H1 (cell line): ENCODE measurements around the gene LPP. TPM values are rescaled to one million over a fixed set of nuclear protein-coding genes. Genes with fewer than 3 reads are reported as not detected.

Experiments
- CTCF ChIA-PET: fragments of 300-600 bp; sonication (Branson Sonifier 250); formaldehyde crosslinking; loops from one replicate; lab custom pipeline; 2021; ENCODE audit not compliant: partially characterized antibody; lab: Charles Lee
- POLR2A ChIA-PET: fragments of 300-600 bp; sonication (Branson Sonifier 250); formaldehyde crosslinking; loops from one replicate; lab custom pipeline; 2021; ENCODE audit warnings: inconsistent platforms; ENCODE audit not compliant: partially characterized antibody; lab: Charles Lee
- DNase-seq, 2 experiments: peaks; one replicate each; pipeline versions ENCODE4 v3.0.0 to v3.0.0-alpha.2; 2010 to 2022; ENCODE audit warnings: low spot score in 2 of 2, low read depth in 1 of 2, mixed read lengths in 1 of 2
- FAIRE-seq: peaks from 2 replicates; lab custom pipeline; 2011; peaks lifted over from hg19 to GRCh38; lab: Jason Lieb, UNC
- H2AFZ ChIP-seq: 2 replicates; pipeline ENCODE4 v1.8.1; 2012; ENCODE audit warnings: low read length, inconsistent platforms
- H2AK5ac ChIP-seq: 2 replicates; pipeline ENCODE4 v1.6.1; 2013; ENCODE audit warnings: low read depth, low read length
- H2BK120ac ChIP-seq: replicated peaks from 2 replicates; pipeline ENCODE3; 2013; ENCODE audit warnings: low read depth, low read length, inconsistent platforms
- H2BK12ac ChIP-seq: 2 replicates; pipeline ENCODE4 v1.6.1; 2013; ENCODE audit warnings: low read depth, low read length
- H2BK15ac ChIP-seq: 2 replicates; pipeline ENCODE4 v1.6.1; 2013; ENCODE audit warnings: low read length
- H2BK20ac ChIP-seq: 2 replicates; pipeline ENCODE4 v1.6.1; 2013; ENCODE audit warnings: low read length
- H2BK5ac ChIP-seq: 2 replicates; pipeline ENCODE4 v1.6.1; 2013; ENCODE audit warnings: low read depth, low read length
- H3K14ac ChIP-seq: 2 replicates; pipeline ENCODE4 v1.6.1; 2013; ENCODE audit warnings: inconsistent platforms; ENCODE audit not compliant: insufficient read length
- H3K18ac ChIP-seq: 2 replicates; pipeline ENCODE4 v1.6.1; 2013; ENCODE audit warnings: low read length; ENCODE audit errors: extremely low read depth
- H3K23ac ChIP-seq: 2 replicates; pipeline ENCODE4 v1.6.1; 2013; ENCODE audit warnings: inconsistent platforms; ENCODE audit not compliant: insufficient read length
- H3K23me2 ChIP-seq: 2 replicates; pipeline ENCODE4 v1.6.1; 2013; ENCODE audit warnings: low read depth, low read length
- H3K27ac ChIP-seq: 2 replicates; pipeline ENCODE4 v1.6.1; 2011; ENCODE audit warnings: low read depth, low read length, inconsistent platforms
- H3K27me3 ChIP-seq, 4 experiments: replicated peaks in 1 of 4; 1 replicate in 1 of 4; 2 replicates in 3 of 4; pipeline versions ENCODE4 v1.6.1 to v1.8.1; 2011 to 2013; ENCODE audit warnings: low read length in 3 of 4, mild to moderate bottlenecking in 3 of 4, inconsistent platforms in 2 of 4, mixed read lengths in 2 of 4, moderate library complexity in 1 of 4; ENCODE audit not compliant: control insufficient read depth in 3 of 4, insufficient read depth in 3 of 4; ENCODE audit errors: extremely low read depth in 1 of 4
- H3K36me3 ChIP-seq, 4 experiments: 2 replicates each; pipeline versions ENCODE4 v1.6.1 to v1.8.1; 2011 to 2013; ENCODE audit warnings: mild to moderate bottlenecking in 4 of 4, low read length in 3 of 4, moderate library complexity in 2 of 4, control low read depth in 1 of 4, inconsistent platforms in 1 of 4; ENCODE audit not compliant: insufficient read depth in 4 of 4, control insufficient read depth in 2 of 4
- H3K4ac ChIP-seq: replicated peaks from 2 replicates; pipeline ENCODE3; 2013; ENCODE audit warnings: low read length, low read depth, mixed read lengths, inconsistent platforms; ENCODE audit not compliant: insufficient read length
- H3K4me1 ChIP-seq, 4 experiments: replicated peaks in 1 of 4; 1 replicate in 1 of 4; 2 replicates in 3 of 4; pipeline versions ENCODE4 v1.6.1 to v1.8.1; 2011 to 2013; ENCODE audit warnings: low read length in 3 of 4, inconsistent platforms in 2 of 4, mixed read lengths in 1 of 4; ENCODE audit not compliant: insufficient read depth in 4 of 4, control insufficient read depth in 3 of 4
- H3K4me2 ChIP-seq, 2 experiments: 2 replicates each; pipeline versions ENCODE4 v1.6.1 to v1.8.1; 2011 to 2013; ENCODE audit warnings: low read depth in 2 of 2, low read length in 2 of 2, control low read depth in 1 of 2, inconsistent platforms in 1 of 2, mild to moderate bottlenecking in 1 of 2; ENCODE audit not compliant: insufficient read depth in 1 of 2
- H3K4me3 ChIP-seq, 4 experiments: fragments of 200-600, 300-600 bp in 1 of 4; sonication (generic), shearing (Covaris generic), sonication (Bioruptor Twin) in 1 of 4; 2 replicates each; pipeline versions ENCODE4 v1.5.1 to v1.8.1; 2011 to 2016; ENCODE audit warnings: low read length in 4 of 4, low read depth in 3 of 4, control low read depth in 2 of 4, inconsistent platforms in 2 of 4, mild to moderate bottlenecking in 2 of 4, mixed read lengths in 1 of 4, moderate library complexity in 1 of 4; ENCODE audit not compliant: insufficient read depth in 2 of 4; ENCODE audit errors: extremely low read depth in 1 of 4
- H3K56ac ChIP-seq: replicated peaks from 2 replicates; pipeline ENCODE3; 2013; ENCODE audit warnings: low read depth, mild to moderate bottlenecking, mixed read lengths, low read length, inconsistent platforms; ENCODE audit not compliant: insufficient read length
- H3K79me1 ChIP-seq: 2 replicates; pipeline ENCODE4 v1.6.1; 2013; ENCODE audit warnings: low read depth, low read length, control low read depth
- H3K79me2 ChIP-seq, 2 experiments: 2 replicates each; pipeline versions ENCODE4 v1.6.1 to v1.8.1; 2012 to 2013; ENCODE audit warnings: low read length in 2 of 2, mild to moderate bottlenecking in 2 of 2, inconsistent platforms in 1 of 2; ENCODE audit not compliant: insufficient read depth in 2 of 2, control insufficient read depth in 1 of 2
- H3K9ac ChIP-seq, 4 experiments: replicated peaks in 1 of 4; 1 replicate in 1 of 4; 2 replicates in 3 of 4; pipeline versions ENCODE4 v1.6.1 to v1.8.1; 2011 to 2013; ENCODE audit warnings: low read depth in 3 of 4, low read length in 3 of 4, control low read depth in 2 of 4, mild to moderate bottlenecking in 2 of 4, moderate library complexity in 2 of 4, inconsistent platforms in 1 of 4; ENCODE audit errors: extremely low read depth in 1 of 4
- H3K9me3 ChIP-seq, 2 experiments: 2 replicates each; pipeline versions ENCODE4 v1.6.1 to v1.8.1; 2012 to 2013; ENCODE audit warnings: mild to moderate bottlenecking in 2 of 2, moderate library complexity in 2 of 2, control low read depth in 1 of 2, inconsistent platforms in 1 of 2, low read depth in 1 of 2, low read length in 1 of 2, mixed read lengths in 1 of 2; ENCODE audit not compliant: insufficient read depth in 2 of 2
- H4K20me1 ChIP-seq, 2 experiments: replicated peaks in 1 of 2; 2 replicates each; pipeline versions ENCODE3 to v1.8.1; 2011 to 2013; ENCODE audit warnings: inconsistent platforms in 2 of 2, low read length in 2 of 2, mild to moderate bottlenecking in 1 of 2; ENCODE audit not compliant: insufficient read depth in 2 of 2, control insufficient read depth in 1 of 2
- H4K5ac ChIP-seq: 2 replicates; pipeline ENCODE4 v1.6.1; 2013; ENCODE audit warnings: low read length, low read depth, mixed read lengths, inconsistent platforms; ENCODE audit not compliant: insufficient read length
- H4K8ac ChIP-seq: 2 replicates; pipeline ENCODE4 v1.8.0; 2013; ENCODE audit warnings: mild to moderate bottlenecking, moderate library complexity, low read length, inconsistent platforms; ENCODE audit not compliant: insufficient read depth; ENCODE audit errors: extremely low read depth
- H4K91ac ChIP-seq: replicated peaks from 2 replicates; pipeline ENCODE3; 2013; ENCODE audit warnings: low read length, mixed read lengths, inconsistent platforms; ENCODE audit not compliant: insufficient read length
- CEBPB ChIP-seq: IDR thresholded peaks from 2 replicates; pipeline ENCODE4 v1.6.1; 2012; ENCODE audit warnings: low read depth, low read length
- SAP30 ChIP-seq: fragments of 300-600 bp; sonication (generic); IDR thresholded peaks from 2 replicates; pipeline ENCODE4 v1.7.1; 2012; ENCODE audit warnings: low read length, moderate library complexity, mild to moderate bottlenecking, inconsistent platforms; ENCODE audit not compliant: insufficient read depth, insufficient replicate concordance
- SIX5 ChIP-seq: IDR thresholded peaks from 2 replicates; pipeline ENCODE4 v1.6.1; 2011; ENCODE audit warnings: mild to moderate bottlenecking, low read depth, low read length
- WGBS, 2 experiments: shearing (Covaris generic) in 1 of 2; methylation state at CpG; one replicate each; pipeline versions ENCODE4 v1.1.6 to v1.1.7; 2013 to 2015; ENCODE audit warnings: low lambda C conversion rate in 2 of 2, mixed read lengths in 2 of 2, inconsistent platforms in 1 of 2, low coverage in 1 of 2, missing lambda C conversion rate in 1 of 2; ENCODE audit not compliant: insufficient replicate concordance in 2 of 2, insufficient coverage in 1 of 2, insufficient read length in 1 of 2; ENCODE audit errors: extremely low coverage in 1 of 2, missing lambda C conversion rate in 1 of 2; 5-methylcytosine and 5-hydroxymethylcytosine counted together
- polyA plus RNA-seq, 7 experiments: library from polyadenylated mRNA; depleted of rRNA in 3 of 7; stranded (reverse) in 5 of 7; unstranded in 2 of 7; fragments of >200 nt in 5 of 7; fragments of 200-250 nt in 2 of 7; gene quantifications; 1 replicate in 5 of 7; 2 replicates in 1 of 7; 4 replicates in 1 of 7; pipeline versions ENCODE4 v1.2.1 to v1.2.3, GENCODE V29; 2011 to 2013; ENCODE audit warnings: missing spikeins in 2 of 7, mixed read lengths in 2 of 7
- total RNA-seq: library from RNA; stranded (reverse); fragmentation: NEBNext Ultra II Directional; extraction: Animal tissue kit (Norgen Biotek cat#: 25700); gene quantifications from 2 replicates; pipeline ENCODE4 v1.2.1, GENCODE V29; 2021

The LPP gene
- total and polyA plus RNA-seq, 2 of the 8 experiments (the other 6 are each of a cell fraction or from before 2014, with no cell fraction given) = 10.0 to 53.3 TPM

DNA sequence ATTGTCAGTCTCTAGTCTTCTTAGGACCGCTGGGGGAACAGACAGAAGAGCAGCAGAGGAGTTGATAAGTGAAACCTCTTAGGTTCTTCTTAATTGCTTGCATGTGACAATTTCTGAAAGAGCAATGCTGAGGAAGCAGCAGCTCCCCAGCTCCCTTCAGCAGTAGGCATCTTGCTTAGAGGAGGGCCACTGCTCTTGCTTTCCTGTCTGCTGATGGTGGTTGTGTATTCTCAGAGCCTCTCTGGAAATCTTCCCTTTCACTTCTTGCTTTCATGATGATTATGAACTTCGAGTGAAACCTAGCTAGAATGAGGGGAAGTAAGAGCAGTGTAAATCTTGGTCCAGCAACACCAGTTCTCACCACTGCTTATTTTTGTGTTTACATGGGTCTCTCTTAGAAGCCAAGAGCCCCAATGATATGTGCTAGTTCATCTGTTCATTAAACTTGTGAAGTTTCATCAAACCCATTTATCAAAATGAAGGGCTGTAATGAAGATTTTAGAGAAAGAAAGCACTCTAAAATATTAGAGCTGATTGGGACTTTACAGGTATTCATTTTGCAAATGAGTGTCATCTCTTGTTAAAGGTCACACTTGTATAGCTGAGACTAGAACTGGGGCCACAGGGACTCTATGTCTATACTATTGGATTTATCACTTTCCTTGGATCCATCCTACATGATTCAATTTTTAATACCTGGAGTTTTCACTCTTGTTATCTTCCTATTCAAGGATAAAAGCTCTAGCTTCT lies 246.7 kb downstream of the LPP start:
- H3K9me3 ChIP-seq = no peaks in the 10 kb centered on the region
- no peaks in the 10 kb centered on the region for H3K4me1 ChIP-seq
- no peak overlapping the region for H3K56ac ChIP-seq
- H3K36me3 ChIP-seq = no peaks in the 10 kb centered on the region
- CTCF ChIA-PET = interaction anchor here (0.9 to 1.9 kb wide), 4 partner anchors 192 to 662 kb away, joined by 3 to 6 read pairs (median 4); no protein-coding TSS in a partner anchor
- no peak overlapping the region for H3K23ac ChIP-seq
- H2AFZ ChIP-seq = no peak overlapping the region
- H2BK5ac ChIP-seq = no peak overlapping the region
- DNase-seq = no peak
- no peak overlapping the region for H4K5ac ChIP-seq
- H2BK12ac ChIP-seq = no peak overlapping the region
- WGBS, 2 experiments = 80% methylated on average over 2 of the region's 2 CpGs; no CpG with 5 or more reads in 1 of the 2 experiments
- H3K79me2 ChIP-seq = no peaks in the 10 kb centered on the region
- no peaks in the 10 kb centered on the region for H3K79me1 ChIP-seq
- no peak overlapping the region for H2BK15ac ChIP-seq
- no peak overlapping the region for H3K9ac ChIP-seq
- no peak overlapping the region for H3K4me3 ChIP-seq
- H4K20me1 ChIP-seq = no peaks in the 10 kb centered on the region
- no peak overlapping the region for H3K4me2 ChIP-seq
- no peak overlapping the region for H3K27ac ChIP-seq
- no peaks in the 10 kb centered on the region for H3K27me3 ChIP-seq
- H4K91ac ChIP-seq = no peak overlapping the region
- H3K14ac ChIP-seq = no peak overlapping the region
- no peak overlapping the region for H2BK20ac ChIP-seq
- H3K23me2 ChIP-seq = no peaks in the 10 kb centered on the region
- TF ChIP-seq SIX5 (no peak), CEBPB (no peak), SAP30 (no peak)
- no peak overlapping the region for H2AK5ac ChIP-seq
- no peak overlapping the region for H2BK120ac ChIP-seq
- FAIRE-seq = no peak
- H3K18ac ChIP-seq = no peak overlapping the region
- no peak overlapping the region for H4K8ac ChIP-seq
- H3K4ac ChIP-seq = no peak overlapping the region
- POLR2A ChIA-PET = interaction anchor here (0.6 to 1.5 kb wide), 4 partner anchors 14 to 655 kb away, joined by 3 to 6 read pairs (median 4); partner anchors contain the start of gene BCL6
